ENCODE data around the gene APBB2.
"Not testable (repeated sequence)": the region's sequence is repeated elsewhere in the genome, so short reads cannot be mapped to it uniquely, and the experiment has no call there.

APBB2 gene

GRCh38 chr4:40939856-40940255 lies 274.5 kb downstream of the APBB2 start:
- no peak for DNase-seq (ENCODE audit: low read depth, low spot score)

DNA sequence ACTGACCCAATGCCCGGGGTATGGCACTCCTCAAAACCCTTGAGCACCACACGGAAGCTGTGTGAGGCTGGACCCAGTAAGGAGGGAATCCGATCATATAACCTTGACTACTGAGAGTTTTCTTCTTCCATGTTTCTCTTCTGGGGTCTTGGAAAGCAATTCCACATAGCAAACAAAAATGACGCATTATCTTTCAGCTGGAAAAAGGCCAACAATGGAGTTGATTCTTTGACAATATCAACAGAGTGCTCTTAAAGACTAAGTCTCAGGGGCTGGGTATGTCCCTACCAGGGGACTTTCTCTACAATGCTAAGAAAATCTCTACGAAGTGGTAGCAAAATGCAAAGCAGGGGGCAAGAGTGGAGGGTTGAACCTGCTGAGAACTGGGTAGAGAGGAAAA lies 276.0 kb downstream of the APBB2 start:
- no peak for DNase-seq (ENCODE audit: low read depth, low spot score)

- DNase-seq (ENCODE audit: low read depth, low spot score): no peak
These were observed 277.1 kb downstream of the APBB2 start for GRCh38 chr4:40937140-40937725.

GRCh38 chr4:40934676-40935075 lies 279.7 kb downstream of the APBB2 start:
- no peak for DNase-seq (ENCODE audit: low read depth, low spot score)

DNA sequence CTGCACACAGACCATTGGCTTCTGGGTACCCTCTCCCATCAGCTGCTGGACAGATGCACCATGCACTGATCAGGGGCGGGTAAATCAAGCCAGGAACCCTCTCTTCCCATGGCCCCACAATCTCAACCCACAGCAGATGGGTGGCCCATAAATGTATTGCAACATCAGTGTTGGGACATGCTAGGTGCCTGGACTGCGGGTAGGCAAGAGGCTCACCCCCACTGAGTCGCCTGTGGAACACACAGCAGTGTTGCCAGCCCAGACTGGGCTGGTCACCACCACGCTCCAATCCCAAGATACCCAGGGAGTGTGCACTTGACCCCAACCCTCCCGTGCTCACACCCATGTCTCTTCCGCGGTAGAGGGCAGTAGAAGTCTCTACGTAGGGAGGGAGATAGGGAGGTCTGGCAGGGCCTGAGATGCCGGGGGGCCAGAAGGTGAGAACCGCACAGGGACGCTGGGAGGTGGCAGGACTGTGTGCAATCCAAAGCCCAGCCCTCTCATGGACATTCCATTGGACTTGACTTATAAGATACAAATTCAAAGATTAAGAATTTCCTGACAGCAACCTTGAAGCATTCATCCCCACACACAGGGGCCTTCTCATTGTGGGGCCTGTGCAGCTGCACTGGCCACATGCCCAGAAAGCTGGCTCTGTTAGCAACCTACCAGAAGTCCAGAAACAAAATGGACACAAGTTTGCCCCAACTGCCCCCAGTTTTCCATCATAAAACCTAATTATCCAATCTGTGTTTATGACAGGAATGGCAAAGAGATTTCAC lies 280.9 kb downstream of the APBB2 start:
- DNase-seq (ENCODE audit: low read depth, low spot score): no peak

DNA sequence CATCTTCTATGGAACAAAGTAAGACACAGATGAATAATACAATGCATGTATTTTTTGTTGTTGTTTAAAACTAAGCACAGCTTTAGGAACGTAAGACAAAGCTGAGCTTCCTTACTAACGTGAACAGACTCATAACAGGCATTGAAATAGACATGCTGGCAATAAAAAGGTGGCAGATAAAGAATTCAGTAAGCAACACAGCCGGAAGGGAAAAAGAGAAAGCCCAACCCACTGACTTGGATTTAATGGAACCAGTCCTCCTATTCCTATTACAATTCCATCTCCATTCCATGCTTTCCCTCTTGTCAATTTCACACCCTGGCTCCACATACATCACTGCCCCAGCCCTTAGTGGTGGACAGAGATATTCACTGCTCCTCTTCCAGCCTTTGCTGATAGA lies 282.5 kb downstream of the APBB2 start:
- DNase-seq (ENCODE audit: low read depth, low spot score): no peak

GRCh38 chr4:40931238-40931637 lies 283.1 kb downstream of the APBB2 start:
- no peak for DNase-seq (ENCODE audit: low read depth, low spot score)

- no peak for DNase-seq (ENCODE audit: low read depth, low spot score)
These were observed 287.3 kb downstream of the APBB2 start for GRCh38 chr4:40927074-40927473.

GRCh38 chr4:40924793-40925117 lies 289.6 kb downstream of the APBB2 start:
- no peak for DNase-seq (ENCODE audit: low read depth, low spot score)

DNA sequence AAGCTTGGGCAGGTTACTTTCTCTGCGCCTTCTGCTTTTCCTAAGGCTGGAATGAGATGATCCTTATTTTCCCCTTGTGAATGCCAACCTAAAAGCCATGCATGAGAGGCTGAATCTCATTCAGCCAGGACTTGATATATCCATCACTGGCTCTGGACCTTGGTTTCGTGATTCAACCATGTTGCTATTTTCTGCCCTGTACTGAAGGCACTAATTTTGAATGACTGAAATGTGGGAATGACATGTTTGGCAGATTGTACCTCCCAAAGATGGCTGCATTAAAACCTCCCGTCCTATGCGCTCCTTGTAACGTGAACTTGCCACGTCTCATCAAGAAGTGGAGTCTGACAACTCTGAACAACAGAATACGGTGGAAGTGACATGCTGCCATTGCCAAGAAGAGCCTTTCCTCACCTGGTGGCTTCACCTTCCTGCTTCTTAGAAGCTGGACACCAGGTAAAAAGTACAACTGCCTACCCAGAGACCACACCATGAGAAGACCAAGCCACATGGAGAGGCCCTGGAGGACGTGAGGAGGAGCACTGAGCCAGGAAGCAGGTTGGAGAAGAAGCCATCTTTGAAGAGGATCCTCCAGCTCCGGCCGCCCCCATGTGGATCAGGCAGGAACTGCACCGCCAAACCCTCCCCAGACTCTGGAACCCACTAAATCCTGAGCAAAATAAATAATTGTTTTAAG lies 290.1 kb downstream of the APBB2 start:
- peak; percentile 39 for DNase-seq (ENCODE audit: low read depth, low spot score)

DNA sequence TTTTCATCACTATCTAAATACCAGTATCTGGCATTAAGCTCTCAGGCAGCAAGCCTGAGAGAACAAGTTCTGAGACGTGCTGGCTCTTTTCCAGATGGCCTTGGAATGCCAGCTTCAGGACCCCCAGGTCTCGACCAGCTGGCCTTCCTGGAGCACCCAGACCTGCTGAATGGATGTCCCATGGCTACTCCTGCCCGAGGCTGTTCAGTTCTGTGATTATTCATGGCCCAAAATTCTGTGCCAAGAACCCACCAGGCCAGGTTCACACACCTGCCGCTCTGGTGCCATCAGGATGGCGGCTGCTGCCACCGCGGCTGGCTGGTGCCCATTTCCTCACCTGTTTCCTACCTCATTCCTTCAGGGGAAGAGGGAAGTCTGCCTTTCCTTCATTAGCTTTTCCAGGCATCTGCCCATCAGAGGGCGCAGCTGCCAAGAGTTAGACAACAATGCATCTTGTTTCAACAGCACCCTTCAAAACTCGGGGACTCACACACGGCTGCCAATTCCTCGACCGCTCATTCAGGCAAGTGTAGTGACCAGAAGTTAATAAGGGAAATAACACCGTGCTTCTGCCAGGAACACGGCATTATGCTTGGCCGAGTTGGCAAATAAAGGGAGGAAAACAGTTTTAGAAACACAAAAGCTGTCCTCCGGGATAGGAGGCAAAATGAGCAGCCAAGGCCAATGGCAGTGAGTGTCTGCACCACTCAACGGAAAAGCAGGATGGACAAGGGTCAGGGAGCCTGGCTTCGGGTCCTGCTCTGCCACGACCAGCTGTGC lies 290.8 kb downstream of the APBB2 start:
- DNase-seq (ENCODE audit: low read depth, low spot score): no peak

GRCh38 chr4:40919976-40920375 lies 294.4 kb downstream of the APBB2 start:
- DNase-seq (ENCODE audit: low read depth, low spot score): not testable (repeated sequence)

DNA sequence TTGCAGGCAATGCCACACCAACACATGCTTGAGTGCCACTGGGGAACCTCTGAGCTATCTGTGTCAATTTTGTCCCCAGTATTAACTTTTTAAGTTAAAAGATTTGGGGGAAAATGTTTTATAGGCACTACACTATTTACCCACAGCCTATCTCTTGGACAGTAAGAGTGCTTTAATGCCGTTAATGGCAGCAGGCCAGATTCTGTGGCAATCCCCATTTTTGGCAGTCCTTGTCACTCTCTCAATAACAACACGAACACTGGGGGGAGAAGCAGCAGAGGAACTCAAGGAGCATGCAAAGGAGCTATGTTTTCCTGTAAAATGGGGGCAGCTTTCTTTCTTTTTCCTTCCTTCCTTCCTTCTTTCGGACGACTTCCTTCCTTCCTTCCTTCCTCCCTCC lies 296.0 kb downstream of the APBB2 start:
- no peak for DNase-seq (ENCODE audit: low read depth, low spot score)

GRCh38 chr4:40916880-40917279 lies 297.5 kb downstream of the APBB2 start:
- DNase-seq (ENCODE audit: low read depth, low spot score): no peak

- DNase-seq (ENCODE audit: low read depth, low spot score): no peak
These were observed 298.2 kb downstream of the APBB2 start for GRCh38 chr4:40916218-40916555.

DNA sequence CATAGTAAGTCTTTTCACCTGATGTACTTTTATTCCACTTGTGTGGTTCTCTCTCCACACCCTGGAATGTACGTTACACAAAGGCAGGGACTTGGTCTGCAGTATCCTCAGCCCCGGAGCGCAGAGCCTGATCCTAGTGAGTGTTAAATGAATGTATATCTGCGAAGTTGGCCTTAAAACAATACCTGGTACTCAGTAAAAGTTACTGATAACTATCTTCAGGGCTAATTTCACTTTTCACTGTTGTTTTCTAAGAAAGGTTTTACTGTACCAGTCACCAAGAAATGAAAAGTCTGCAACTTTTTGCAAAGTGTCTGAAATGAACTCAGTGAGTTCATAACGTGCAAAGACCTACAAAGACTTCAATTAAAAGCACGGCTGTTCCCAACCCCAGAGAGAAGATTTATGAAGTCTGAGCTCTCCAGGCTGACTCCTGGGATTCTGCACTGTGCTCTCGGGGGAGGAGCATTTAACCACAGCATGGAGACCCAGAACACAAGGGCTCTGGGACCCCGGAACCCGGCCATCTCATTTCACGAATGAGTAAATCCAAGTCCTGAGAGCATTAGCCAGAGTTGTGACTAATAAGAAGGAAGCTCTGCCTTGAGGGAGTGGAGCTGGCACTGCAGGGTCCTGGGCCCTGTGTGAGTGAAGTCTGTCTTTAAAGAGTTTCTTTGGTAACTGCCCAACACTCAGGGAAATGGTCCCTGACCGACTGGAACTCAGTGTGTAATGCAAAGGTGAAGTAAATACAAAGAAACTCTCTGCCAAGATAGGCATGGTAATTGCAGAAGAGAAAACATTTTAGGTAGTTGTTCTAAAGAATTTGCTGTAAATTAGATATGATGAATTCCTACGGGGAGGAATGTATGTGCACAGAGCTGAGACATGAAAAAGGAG lies 298.8 kb downstream of the APBB2 start:
- no peak for DNase-seq (ENCODE audit: low read depth, low spot score)

GRCh38 chr4:40912460-40913184 lies 301.7 kb downstream of the APBB2 start:
- no peak for DNase-seq (ENCODE audit: low read depth, low spot score)

GRCh38 chr4:40910706-40911105 lies 303.6 kb downstream of the APBB2 start:
- no peak for DNase-seq (ENCODE audit: low read depth, low spot score)

GRCh38 chr4:40909363-40909876 lies 304.9 kb downstream of the APBB2 start:
- no peak for DNase-seq (ENCODE audit: low read depth, low spot score)

- DNase-seq (ENCODE audit: low read depth, low spot score): peak; percentile 41
These were observed 305.5 kb downstream of the APBB2 start for GRCh38 chr4:40908702-40909362.
